ENCODE results near the gene ZSCAN20.

ZSCAN20 gene

GRCh38 chr1:33425900-33426299, 46.5 kb upstream of the ZSCAN20 start:
- Histone ChIP-seq H3F3A (ENCODE audit: low read depth) (no peaks in the 10 kb centered on the region), H3K27me3 (ENCODE audit: insufficient read depth, low read length, poor library complexity, severe bottlenecking) (peaks cover 7% of the 10 kb centered on the region)

GRCh38 chr1:33426916-33427315, 45.5 kb upstream of the ZSCAN20 start:
- H3K36me3 ChIP-seq (ENCODE audit: insufficient read depth, low read length): no peaks in the 10 kb centered on the region
- no peaks in the 10 kb centered on the region for H3F3A ChIP-seq (ENCODE audit: low read depth)
- H3K79me2 ChIP-seq (ENCODE audit: insufficient read depth, low read length): no peaks in the 10 kb centered on the region
- no peak for TF ChIP-seq CTCF (conservative IDR thresholded peaks at IDR 0.05; ENCODE audit: low read length)
- no peak for TF ChIP-seq EZH2phosphoT487 (IDR thresholded peaks at IDR 0.05; ENCODE audit: borderline replicate concordance)
- H2AFZ ChIP-seq (ENCODE audit: low read length): no peak overlapping the region
- no peaks in the 10 kb centered on the region for H3K9me2 ChIP-seq (replicated peaks; ENCODE audit: low read depth, low read length)
- peaks cover 7% of the 10 kb centered on the region for H3K27me3 ChIP-seq (ENCODE audit: insufficient read depth, low read length, poor library complexity, severe bottlenecking)
- H3K9ac ChIP-seq (ENCODE audit: low read depth, low read length, poor library complexity, severe bottlenecking): no peak overlapping the region
- no peak overlapping the region for H3K4me2 ChIP-seq (ENCODE audit: low read depth, low read length, poor library complexity, severe bottlenecking)
- no peaks in the 10 kb centered on the region for H3K9me3 ChIP-seq (ENCODE audit: insufficient read depth, low read depth, low read length)
- no peaks in the 10 kb centered on the region for H4K20me1 ChIP-seq (ENCODE audit: insufficient read depth, low read length, poor library complexity, severe bottlenecking)
- H3K4me3 ChIP-seq (ENCODE audit: low read length, poor library complexity, severe bottlenecking): no peak overlapping the region
- peaks cover 5% of the 10 kb centered on the region for H3K4me1 ChIP-seq (ENCODE audit: insufficient read depth, low read length, poor library complexity, severe bottlenecking)

More at GRCh38 chr1:33425900-33426299, 46.5 kb upstream of the ZSCAN20 start:
- Histone ChIP-seq H3K9ac (ENCODE audit: low read depth, low read length, poor library complexity, severe bottlenecking) (no peak overlapping the region), H3K9me2 (replicated peaks; ENCODE audit: low read depth, low read length) (no peaks in the 10 kb centered on the region), H3K9me3 (ENCODE audit: insufficient read depth, low read depth, low read length) (no peaks in the 10 kb centered on the region), H2AFZ (ENCODE audit: low read length) (no peak overlapping the region), H4K20me1 (ENCODE audit: insufficient read depth, low read length, poor library complexity, severe bottlenecking) (no peaks in the 10 kb centered on the region), H3K79me2 (ENCODE audit: insufficient read depth, low read length) (no peaks in the 10 kb centered on the region), H3K4me1 (ENCODE audit: insufficient read depth, low read length, poor library complexity, severe bottlenecking) (no peaks in the 10 kb centered on the region), H3K4me2 (ENCODE audit: low read depth, low read length, poor library complexity, severe bottlenecking) (no peak overlapping the region), H3K36me3 (ENCODE audit: insufficient read depth, low read length) (no peaks in the 10 kb centered on the region), H3K4me3 (ENCODE audit: low read length, poor library complexity, severe bottlenecking) (no peak overlapping the region)
- TF ChIP-seq CTCF (conservative IDR thresholded peaks at IDR 0.05; ENCODE audit: low read length) (no peak), EZH2phosphoT487 (IDR thresholded peaks at IDR 0.05; ENCODE audit: borderline replicate concordance) (no peak)

- Histone ChIP-seq H3K4me1 (ENCODE audit: insufficient read depth, low read length, poor library complexity, severe bottlenecking) (peaks cover 5% of the 10 kb centered on the region), H3K27me3 (ENCODE audit: insufficient read depth, low read length, poor library complexity, severe bottlenecking) (peaks cover 7% of the 10 kb centered on the region), H4K20me1 (ENCODE audit: insufficient read depth, low read length, poor library complexity, severe bottlenecking) (no peaks in the 10 kb centered on the region), H3K4me2 (ENCODE audit: low read depth, low read length, poor library complexity, severe bottlenecking) (no peak overlapping the region), H3K4me3 (ENCODE audit: low read length, poor library complexity, severe bottlenecking) (no peak overlapping the region), H3K36me3 (ENCODE audit: insufficient read depth, low read length) (no peaks in the 10 kb centered on the region), H3K9me2 (replicated peaks; ENCODE audit: low read depth, low read length) (no peaks in the 10 kb centered on the region), H3K79me2 (ENCODE audit: insufficient read depth, low read length) (no peaks in the 10 kb centered on the region), H3K9me3 (ENCODE audit: insufficient read depth, low read depth, low read length) (no peaks in the 10 kb centered on the region), H3F3A (ENCODE audit: low read depth) (no peaks in the 10 kb centered on the region), H2AFZ (ENCODE audit: low read length) (0 out of 2 replicates have a peak overlapping the region, but pooled peaks have one; percentile 30), H3K9ac (ENCODE audit: low read depth, low read length, poor library complexity, severe bottlenecking) (no peak overlapping the region)
- TF ChIP-seq CTCF (conservative IDR thresholded peaks at IDR 0.05; ENCODE audit: low read length) (no peak), EZH2phosphoT487 (IDR thresholded peaks at IDR 0.05; ENCODE audit: borderline replicate concordance) (no peak)
Observed at GRCh38 chr1:33428661-33429060, 43.8 kb upstream of the ZSCAN20 start.

Data from Loucy (cell line).